Activated CD4-positive, alpha-beta T cell treated with anti-CD3 and anti-CD28 coated beads, Interleukin-2, amount 50 U/mL, for 4 hours (primary cell): Measurements from ENCODE around the gene ECE1.

Experiments
- DNase-seq, 2 experiments: peaks; one replicate each; pipeline ENCODE4 v3.0.0-alpha.2; 2020

ECE1 gene

GRCh38 chr1:21325231-21325718 is 35.0 kb upstream of the ECE1 start:
- no peak for DNase-seq

- peak; percentile 67 to 76 for DNase-seq
These were observed 34.3 kb upstream of the ECE1 start for GRCh38 chr1:21324368-21325141.

GRCh38 chr1:21323091-21323490 is 32.8 kb upstream of the ECE1 start:
- no peak for DNase-seq

- no peak for DNase-seq
These were observed 32.4 kb upstream of the ECE1 start for GRCh38 chr1:21322681-21323016.

GRCh38 chr1:21321963-21322680 is 31.9 kb upstream of the ECE1 start:
- DNase-seq, result no peak

- no peak for DNase-seq
These were observed 30.3 kb upstream of the ECE1 start for GRCh38 chr1:21320410-21321108.

GRCh38 chr1:21319447-21320407 is 29.5 kb upstream of the ECE1 start:
- DNase-seq, result no peak

GRCh38 chr1:21318714-21319159 is 28.5 kb upstream of the ECE1 start:
- no peak for DNase-seq

GRCh38 chr1:21318057-21318713 is 27.9 kb upstream of the ECE1 start:
- DNase-seq, result no peak

- DNase-seq, result no peak
These were observed 27.4 kb upstream of the ECE1 start for GRCh38 chr1:21317690-21318043.

- DNase-seq, result no peak
These were observed 26.9 kb upstream of the ECE1 start for GRCh38 chr1:21317035-21317689.

GRCh38 chr1:21314743-21315396 is 24.6 kb upstream of the ECE1 start:
- no peak for DNase-seq

- no peak for DNase-seq
These were observed 23.8 kb upstream of the ECE1 start for GRCh38 chr1:21313886-21314721.

GRCh38 chr1:21313203-21313885 is 23.1 kb upstream of the ECE1 start:
- DNase-seq, result no peak

GRCh38 chr1:21312407-21312992 is 22.2 kb upstream of the ECE1 start:
- no peak for DNase-seq

GRCh38 chr1:21311016-21311415 is 20.8 kb upstream of the ECE1 start:
- no peak for DNase-seq

GRCh38 chr1:21308847-21309652 is 18.8 kb upstream of the ECE1 start:
- no peak for DNase-seq

GRCh38 chr1:21308330-21308729 is 18.1 kb upstream of the ECE1 start:
- DNase-seq, result no peak
